ENCODE measurements around the gene PERM1.

The PERM1 gene

DNA sequence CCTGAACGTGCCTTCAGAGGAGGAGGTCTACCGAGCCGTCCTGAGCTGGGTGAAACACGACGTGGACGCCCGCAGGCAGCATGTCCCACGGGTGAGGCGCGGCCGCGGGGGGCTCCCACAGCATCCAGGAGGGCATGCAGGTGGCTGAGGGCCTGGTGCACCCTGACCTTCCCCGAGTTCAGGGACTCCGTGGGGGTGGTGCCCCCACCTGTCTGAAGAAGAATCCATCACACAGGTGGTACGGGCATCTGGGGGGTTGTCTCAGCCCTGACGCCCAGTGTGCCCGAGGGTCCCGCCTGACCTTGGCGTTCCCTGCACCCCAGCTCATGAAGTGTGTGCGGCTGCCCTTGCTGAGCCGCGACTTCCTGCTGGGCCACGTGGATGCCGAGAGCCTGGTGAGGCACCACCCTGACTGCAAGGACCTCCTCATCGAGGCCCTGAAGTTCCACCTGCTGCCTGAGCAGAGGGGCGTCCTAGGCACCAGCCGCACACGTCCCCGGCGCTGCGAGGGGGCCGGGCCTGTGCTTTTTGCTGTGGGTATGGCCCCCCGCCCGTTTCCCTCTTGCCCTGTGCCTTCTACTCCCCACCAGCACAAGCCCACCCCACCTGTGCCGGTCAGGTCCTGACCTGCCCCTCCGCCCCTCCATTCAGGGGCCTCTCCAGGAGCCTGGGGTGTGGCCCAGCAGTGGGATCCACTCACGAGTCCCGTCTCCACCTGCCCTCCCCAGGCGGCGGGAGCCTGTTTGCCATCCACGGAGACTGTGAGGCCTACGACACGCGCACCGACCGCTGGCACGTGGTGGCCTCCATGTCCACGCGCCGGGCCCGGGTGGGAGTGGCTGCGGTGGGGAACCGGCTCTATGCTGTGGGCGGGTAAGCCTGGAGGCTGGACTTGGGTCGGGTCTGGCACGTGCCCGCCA is 19.3 kb downstream of the PERM1 start:
- H3K4me3 ChIP-seq (ENCODE audit: low read depth, low read length): no peak overlapping the region
- TF ChIP-seq, protein P1, sequence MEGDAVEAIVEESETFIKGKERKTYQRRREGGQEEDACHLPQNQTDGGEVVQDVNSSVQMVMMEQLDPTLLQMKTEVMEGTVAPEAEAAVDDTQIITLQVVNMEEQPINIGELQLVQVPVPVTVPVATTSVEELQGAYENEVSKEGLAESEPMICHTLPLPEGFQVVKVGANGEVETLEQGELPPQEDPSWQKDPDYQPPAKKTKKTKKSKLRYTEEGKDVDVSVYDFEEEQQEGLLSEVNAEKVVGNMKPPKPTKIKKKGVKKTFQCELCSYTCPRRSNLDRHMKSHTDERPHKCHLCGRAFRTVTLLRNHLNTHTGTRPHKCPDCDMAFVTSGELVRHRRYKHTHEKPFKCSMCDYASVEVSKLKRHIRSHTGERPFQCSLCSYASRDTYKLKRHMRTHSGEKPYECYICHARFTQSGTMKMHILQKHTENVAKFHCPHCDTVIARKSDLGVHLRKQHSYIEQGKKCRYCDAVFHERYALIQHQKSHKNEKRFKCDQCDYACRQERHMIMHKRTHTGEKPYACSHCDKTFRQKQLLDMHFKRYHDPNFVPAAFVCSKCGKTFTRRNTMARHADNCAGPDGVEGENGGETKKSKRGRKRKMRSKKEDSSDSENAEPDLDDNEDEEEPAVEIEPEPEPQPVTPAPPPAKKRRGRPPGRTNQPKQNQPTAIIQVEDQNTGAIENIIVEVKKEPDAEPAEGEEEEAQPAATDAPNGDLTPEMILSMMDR (IDR thresholded peaks at IDR 0.05; ENCODE audit: low read depth, low read length, missing control alignments): no peak
- no peak for DNase-seq (ENCODE audit: low read depth)
- in situ Hi-C loops (cut with HindIII; ENCODE audit: low sequenced_read_pairs): no loop called here

DNA sequence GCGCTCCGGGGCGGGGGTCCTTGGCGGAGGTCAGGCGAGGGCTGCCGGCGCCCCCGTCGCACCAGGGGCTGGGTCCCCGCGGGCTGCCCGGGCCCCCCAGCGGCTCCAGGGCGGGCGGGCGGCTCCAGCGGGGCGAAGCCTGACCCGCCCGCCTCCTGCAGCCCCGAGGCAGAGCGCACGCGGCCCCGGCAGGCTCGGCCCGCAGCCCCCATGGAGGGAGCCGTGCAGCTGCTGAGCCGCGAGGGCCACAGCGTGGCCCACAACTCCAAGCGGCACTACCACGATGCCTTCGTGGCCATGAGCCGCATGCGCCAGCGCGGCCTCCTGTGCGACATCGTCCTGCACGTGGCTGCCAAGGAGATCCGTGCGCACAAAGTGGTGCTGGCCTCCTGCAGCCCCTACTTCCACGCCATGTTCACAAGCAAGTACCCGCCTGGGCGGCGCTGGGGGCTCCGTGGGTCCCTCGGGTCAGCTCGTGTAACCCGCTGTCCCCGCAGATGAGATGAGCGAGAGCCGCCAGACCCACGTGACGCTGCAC is 20.7 kb downstream of the PERM1 start:
- in situ Hi-C loops (cut with HindIII; ENCODE audit: low sequenced_read_pairs): no loop called here
- DNase-seq (ENCODE audit: low read depth): no peak
- TF ChIP-seq, protein P1 (IDR thresholded peaks at IDR 0.05; ENCODE audit: low read depth, low read length, missing control alignments): no peak
- peak overlapping the region; percentile 59 for H3K4me3 ChIP-seq (ENCODE audit: low read depth, low read length)

DNA sequence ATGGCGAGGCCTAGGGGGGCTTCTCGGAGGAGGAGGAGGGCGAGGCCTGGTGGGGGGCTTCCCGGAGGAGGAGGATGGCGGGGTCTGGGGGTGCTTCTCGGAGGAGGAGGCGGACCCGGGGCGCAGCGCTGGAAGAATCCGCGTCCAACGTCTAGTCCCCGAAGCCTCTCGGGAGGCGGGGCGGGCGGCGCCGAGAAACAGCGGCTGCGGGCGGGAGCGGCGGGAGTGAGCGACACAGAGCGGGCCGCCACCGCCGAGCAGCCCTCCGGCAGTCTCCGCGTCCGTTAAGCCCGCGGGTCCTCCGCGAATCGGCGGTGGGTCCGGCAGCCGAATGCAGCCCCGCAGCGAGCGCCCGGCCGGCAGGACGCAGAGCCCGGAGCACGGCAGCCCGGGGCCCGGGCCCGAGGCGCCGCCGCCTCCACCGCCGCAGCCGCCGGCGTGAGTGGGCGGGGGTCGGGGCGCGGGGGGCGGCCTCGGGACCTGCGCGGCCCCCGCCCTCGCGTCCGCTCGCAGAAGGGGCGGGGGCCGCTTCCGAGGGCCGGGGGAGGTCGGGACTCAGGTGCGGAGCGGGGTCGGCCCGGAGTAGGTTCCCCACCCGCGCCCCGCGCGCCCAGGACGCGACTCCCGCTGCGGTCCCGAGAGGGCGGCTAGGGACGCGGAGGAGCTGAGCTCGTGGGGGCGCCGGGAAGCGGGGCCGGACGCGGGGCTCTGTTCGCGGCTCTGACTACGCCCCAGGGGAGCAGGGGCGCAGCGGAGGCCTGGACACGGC is 21.3 kb downstream of the PERM1 start, which contains the start of gene KLHL17:
TSS of gene KLHL17 (plus strand) at position 222 of the 769 bp plus-strand sequence. CDS start at position 332, 110 bp downstream.
- in situ Hi-C loops (cut with HindIII; ENCODE audit: low sequenced_read_pairs): no loop called here
- peak within 1 kb of the TSS; percentile 59 for H3K4me3 ChIP-seq (ENCODE audit: low read depth, low read length)
- DNase-seq (ENCODE audit: low read depth): no peak
- TF ChIP-seq, protein P1 (IDR thresholded peaks at IDR 0.05; ENCODE audit: low read depth, low read length, missing control alignments): no peak

DNA sequence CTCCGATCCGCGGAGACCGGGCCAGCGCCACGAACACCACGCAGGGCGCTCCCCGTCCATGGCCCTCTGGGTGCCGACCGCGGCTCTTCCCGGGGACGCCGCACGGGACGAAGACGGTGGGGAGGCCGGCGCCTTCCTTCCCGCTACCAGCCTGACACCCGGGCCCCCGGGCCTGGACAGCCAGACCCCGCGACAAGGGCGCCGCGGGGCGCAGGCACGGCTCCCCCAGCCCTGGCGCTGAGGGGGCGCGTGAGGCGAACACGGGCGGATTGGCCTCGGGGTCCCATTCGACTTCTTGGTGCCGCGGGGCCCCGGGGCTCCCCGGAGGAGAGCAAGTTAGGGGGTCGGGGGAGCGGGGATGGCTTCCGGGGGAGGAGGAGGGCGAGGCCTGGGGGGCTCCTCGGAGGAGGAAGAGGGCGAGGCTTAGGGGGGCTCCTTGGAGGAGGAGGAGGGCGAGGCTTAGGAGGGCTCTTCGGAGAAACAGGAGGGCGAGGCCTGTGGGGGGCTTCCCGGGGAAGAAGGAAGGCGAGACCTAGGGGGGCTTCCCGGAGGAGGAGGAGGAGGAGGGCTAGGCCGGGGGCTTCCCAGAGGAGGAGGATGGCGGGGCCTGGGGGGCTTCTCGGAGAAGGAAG is 22.0 kb downstream of the PERM1 start:
- in situ Hi-C loops (cut with HindIII; ENCODE audit: low sequenced_read_pairs): no loop called here
- TF ChIP-seq, protein P1 (IDR thresholded peaks at IDR 0.05; ENCODE audit: low read depth, low read length, missing control alignments): no peak
- no peak for DNase-seq (ENCODE audit: low read depth)
- peak overlapping the region; percentile 59 for H3K4me3 ChIP-seq (ENCODE audit: low read depth, low read length)

DNA sequence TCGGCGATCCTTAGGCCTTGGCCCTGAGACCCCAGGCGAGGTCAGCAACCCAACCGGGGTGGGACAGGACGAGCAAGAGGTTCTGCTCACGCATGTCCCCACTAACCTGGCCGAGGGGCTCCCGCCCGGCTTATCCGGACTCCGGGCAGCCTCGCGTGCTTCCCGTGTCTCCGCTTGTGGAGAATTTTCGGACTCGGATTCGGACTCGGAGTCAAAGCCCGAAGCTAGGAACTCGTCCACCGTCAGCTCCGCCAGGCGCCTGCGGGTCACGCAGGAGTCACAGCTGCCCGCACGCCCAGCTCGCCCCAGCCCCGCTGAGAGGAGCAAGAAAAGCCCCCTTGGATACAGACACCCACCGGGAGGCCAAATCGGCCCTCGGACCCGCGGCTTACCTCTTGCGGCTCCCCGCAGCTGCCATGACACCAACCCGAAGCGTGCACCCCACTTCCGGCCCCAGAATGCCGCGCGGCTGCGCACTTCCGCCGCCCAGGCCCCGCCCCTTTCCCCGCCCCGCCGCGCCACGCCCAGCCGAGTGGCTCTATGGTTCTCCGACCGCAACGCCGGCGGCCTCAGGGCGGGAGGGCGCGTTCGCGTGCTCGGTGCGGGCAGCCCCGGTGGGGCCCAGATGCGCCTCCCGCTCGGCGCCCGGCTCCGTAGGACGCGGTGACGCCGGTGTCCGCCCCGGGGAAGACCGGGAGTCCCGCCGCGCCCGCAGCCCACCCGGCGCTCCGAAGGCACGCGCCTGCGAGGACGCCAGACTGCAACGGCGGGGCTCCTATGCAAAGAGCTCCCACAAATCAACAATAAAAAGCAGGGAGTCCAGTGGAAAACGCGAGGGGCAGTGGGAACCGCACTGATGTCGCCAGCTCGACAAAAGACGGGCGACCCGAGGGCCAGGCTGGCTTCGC is 22.8 kb downstream of the PERM1 start, which contains the start of gene NOC2L:
TSS of gene NOC2L (minus strand) at position 434 of the 908 bp plus-strand sequence. CDS start at position 418, 16 bp downstream.
- DNase-seq (ENCODE audit: low read depth): peak; percentile 42
- in situ Hi-C loops (cut with HindIII; ENCODE audit: low sequenced_read_pairs): no loop called here
- H3K4me3 ChIP-seq (ENCODE audit: low read depth, low read length): peak within 1 kb of the TSS; percentile 98
- TF ChIP-seq, protein P1 (IDR thresholded peaks at IDR 0.05; ENCODE audit: low read depth, low read length, missing control alignments): no peak

Measured in astrocyte of the cerebellum (primary cell).